ENCODE results near the gene SLC26A3.
"Not testable (repeated sequence)": the region's sequence is repeated elsewhere in the genome, so short reads cannot be mapped to it uniquely, and the experiment has no call there.

SLC26A3 gene

DNA sequence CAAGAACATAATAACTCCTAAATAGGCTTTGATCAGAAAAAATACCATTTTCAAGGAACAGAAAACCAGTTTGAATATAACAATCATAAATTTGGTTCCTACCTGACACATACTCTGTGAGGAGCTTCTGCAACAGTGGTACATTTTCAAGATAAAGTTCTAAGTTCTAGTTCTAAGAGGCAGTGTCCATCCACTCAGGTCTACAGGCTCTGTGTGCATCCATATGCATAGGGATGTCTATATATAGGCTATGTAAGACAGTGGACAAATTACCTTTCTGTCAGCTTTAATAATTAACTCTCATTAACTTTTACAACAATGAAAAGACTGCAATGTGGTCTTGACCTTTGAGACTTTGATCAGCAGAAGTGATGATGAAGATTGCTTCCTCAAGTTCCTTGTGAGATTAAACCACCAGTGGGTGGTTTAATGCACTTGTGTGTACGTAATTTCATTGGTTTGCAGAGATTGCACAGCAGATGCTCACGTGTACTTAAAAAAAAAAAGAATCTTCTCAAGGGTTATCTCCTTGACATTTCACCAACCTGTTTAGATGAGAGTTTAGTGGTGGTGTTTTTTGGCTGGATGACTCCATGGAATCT lies at the start of gene SLC26A3:
SLC26A3 (minus strand) TSS at position 215 of the 602 bp plus-strand sequence. CDS start 8,714 bp downstream, outside the sequence.
- CTCF ChIA-PET = interaction anchor here (0.6 to 0.7 kb wide), 2 partner anchors 13 to 72 kb away, joined by 3 read pairs; no protein-coding TSS in a partner anchor
- POLR2A ChIA-PET (ENCODE audit: low non-redundant PET) = no interaction called here
- H3K27ac ChIP-seq = no peak within 1 kb of the TSS
- no peak for DNase-seq (ENCODE audit: low spot score)
- TF ChIP-seq, protein P1, sequence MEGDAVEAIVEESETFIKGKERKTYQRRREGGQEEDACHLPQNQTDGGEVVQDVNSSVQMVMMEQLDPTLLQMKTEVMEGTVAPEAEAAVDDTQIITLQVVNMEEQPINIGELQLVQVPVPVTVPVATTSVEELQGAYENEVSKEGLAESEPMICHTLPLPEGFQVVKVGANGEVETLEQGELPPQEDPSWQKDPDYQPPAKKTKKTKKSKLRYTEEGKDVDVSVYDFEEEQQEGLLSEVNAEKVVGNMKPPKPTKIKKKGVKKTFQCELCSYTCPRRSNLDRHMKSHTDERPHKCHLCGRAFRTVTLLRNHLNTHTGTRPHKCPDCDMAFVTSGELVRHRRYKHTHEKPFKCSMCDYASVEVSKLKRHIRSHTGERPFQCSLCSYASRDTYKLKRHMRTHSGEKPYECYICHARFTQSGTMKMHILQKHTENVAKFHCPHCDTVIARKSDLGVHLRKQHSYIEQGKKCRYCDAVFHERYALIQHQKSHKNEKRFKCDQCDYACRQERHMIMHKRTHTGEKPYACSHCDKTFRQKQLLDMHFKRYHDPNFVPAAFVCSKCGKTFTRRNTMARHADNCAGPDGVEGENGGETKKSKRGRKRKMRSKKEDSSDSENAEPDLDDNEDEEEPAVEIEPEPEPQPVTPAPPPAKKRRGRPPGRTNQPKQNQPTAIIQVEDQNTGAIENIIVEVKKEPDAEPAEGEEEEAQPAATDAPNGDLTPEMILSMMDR (conservative IDR thresholded peaks at IDR 0.05; ENCODE audit: low read depth) = no peak

DNA sequence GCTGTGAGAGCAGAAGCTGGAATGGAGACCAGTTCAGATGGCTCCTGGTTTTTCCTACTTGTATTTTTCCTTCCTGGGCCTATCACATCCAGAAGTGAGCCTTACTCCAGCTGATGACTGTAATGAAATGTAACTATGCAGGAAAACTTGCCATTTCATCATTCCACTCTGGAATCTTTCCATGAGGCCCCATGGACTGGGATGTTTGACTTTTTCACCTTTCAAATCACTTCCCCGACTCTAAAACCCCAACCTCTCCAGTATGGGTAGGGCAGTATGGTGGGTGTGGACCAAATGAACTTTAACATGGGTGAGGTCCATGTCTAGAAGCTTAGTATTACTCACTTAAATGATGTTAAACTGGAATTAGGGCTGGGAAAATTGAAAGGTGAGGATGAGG lies 47.6 kb upstream of the SLC26A3 start:
- TF ChIP-seq, protein P1 (conservative IDR thresholded peaks at IDR 0.05; ENCODE audit: low read depth) = no peak
- CTCF ChIA-PET = no interaction called here
- DNase-seq (ENCODE audit: low spot score) = no peak
- no peak overlapping the region for H3K27ac ChIP-seq
- POLR2A ChIA-PET (ENCODE audit: low non-redundant PET) = no interaction called here

DNA sequence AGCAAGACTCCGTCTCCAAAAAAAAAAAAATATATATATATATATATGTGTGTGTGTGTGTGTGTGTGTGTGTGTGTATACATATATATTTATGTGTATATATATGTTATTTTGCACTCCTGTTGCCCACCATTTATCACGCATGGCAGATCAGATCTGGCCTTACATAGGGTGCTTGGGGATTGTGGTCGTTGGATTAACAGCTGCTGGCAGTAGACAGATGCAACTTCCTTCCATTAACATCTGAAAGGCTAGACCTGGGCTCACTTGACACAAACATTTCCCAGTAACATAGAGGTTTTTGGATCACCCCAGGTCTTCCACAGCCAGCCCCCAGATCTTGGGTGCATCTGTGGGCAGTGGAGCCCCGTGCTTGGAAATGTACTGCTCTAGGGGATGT lies 47.2 kb upstream of the SLC26A3 start:
- TF ChIP-seq, protein P1 (conservative IDR thresholded peaks at IDR 0.05; ENCODE audit: low read depth) = no peak
- no peak for DNase-seq (ENCODE audit: low spot score)
- no peak overlapping the region for H3K27ac ChIP-seq
- POLR2A ChIA-PET (ENCODE audit: low non-redundant PET) = no interaction called here
- CTCF ChIA-PET = no interaction called here

DNA sequence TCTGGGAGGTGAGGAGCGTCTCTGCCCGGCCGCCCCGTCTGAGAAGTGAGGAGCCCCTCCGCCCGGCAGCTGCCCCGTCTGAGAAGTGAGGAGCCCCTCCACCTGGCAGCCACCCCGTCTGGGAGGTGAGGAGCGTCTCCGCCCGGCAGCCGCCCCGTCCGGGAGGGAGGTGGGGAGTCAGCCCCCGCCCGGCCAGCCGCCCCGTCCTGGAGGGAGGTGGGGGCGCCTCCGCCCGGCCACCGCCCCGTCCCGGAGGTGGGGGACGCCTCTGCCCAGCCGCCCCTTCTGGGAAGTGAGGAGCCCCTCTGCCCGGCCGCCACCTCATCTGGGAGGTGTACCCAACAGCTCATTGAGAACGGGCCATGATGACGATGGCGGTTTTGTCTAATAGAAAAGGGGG lies 45.2 kb upstream of the SLC26A3 start:
- H3K27ac ChIP-seq; POLR2A ChIA-PET (ENCODE audit: low non-redundant PET); CTCF ChIA-PET; DNase-seq (ENCODE audit: low spot score): not testable (repeated sequence)

DNA sequence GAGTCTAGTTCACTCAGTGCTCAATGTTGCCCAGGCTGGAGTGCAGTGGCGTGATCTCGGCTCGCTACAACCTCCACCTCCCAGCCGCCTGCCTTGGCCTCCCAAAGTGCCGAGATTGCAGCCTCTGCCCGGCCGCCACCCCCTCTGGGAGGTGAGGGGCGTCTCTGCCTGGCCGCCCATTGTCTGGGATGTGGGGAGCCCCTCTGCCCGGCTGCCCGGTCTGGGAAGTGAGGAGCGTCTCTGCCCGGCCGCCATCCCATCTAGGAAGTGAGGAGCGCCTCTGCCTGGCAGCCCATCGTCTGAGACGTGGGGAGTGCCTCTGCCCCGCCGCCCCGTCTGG lies 44.8 kb upstream of the SLC26A3 start:
- POLR2A ChIA-PET (ENCODE audit: low non-redundant PET); DNase-seq (ENCODE audit: low spot score); CTCF ChIA-PET; H3K27ac ChIP-seq: not testable (repeated sequence)

DNA sequence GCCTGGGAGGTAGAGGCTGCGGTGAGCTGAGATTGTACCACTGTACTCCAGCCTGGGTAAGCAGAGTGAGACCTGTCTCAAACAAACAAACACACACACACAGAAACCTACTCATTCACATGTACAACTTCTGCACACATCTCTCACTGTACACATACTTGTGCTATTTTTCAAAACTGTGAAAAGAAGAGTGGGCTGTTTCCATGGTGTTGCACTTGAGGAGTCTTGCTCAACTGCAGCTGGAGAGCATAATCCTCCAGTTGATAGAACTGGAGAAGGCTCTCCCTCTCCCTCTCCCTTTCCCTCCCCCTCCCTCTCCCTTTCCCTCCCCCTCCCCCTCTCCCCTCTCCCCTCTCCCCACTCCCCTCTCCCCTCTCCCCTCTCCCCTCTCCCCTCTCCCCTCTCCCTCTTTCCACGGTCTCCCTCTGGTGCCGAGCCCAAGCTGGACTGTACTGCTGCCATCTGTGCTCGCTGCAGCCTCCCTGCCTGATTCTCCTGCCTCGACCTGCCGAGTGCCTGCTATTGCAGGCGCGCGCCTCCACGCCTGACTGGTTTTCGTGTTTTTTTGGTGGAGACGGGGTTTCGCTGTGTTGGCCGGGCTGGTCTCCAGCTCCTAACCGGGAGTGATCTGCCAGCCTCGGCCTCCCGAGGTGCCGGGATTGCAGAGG lies 44.3 kb upstream of the SLC26A3 start:
- ChIA-PET CTCF (no interaction called here), POLR2A (ENCODE audit: low non-redundant PET) (no interaction called here)
- TF ChIP-seq, protein P1 (conservative IDR thresholded peaks at IDR 0.05; ENCODE audit: low read depth) = no peak
- no peak overlapping the region for H3K27ac ChIP-seq
- no peak for DNase-seq (ENCODE audit: low spot score)

DNA sequence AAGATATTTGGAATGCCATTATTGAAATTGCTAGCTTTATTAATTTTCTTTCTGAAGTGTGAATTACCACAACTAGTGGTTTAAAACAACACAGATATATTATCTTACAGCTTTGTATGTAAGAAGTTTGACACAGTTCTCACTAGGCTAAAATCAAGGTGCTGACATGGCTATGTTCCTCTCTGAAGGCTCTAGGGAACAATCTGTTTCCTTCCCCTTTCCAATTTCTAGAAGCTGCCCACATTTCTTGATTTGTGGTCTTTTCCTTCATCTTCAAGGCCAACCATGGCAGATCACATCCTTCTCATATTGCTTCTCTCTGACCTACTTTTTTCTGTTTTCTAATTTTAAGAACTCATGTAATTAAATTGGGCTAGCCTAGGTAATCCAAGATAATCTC lies 43.3 kb upstream of the SLC26A3 start:
- TF ChIP-seq, protein P1 (conservative IDR thresholded peaks at IDR 0.05; ENCODE audit: low read depth) = no peak
- no peak for DNase-seq (ENCODE audit: low spot score)
- ChIA-PET CTCF (interaction anchor here (1.0 kb wide), 1 partner anchor 15 kb away, joined by 3 read pairs; no protein-coding TSS in a partner anchor), POLR2A (ENCODE audit: low non-redundant PET) (no interaction called here)
- no peak overlapping the region for H3K27ac ChIP-seq

Data from RWPE1 (cell line).